Measurements from ENCODE around the gene NTMT1.

NTMT1 gene

GRCh38 chr9:129674229-129674628 lies 48.3 kb downstream of the NTMT1 start:
- no CpG with 5 or more reads among the region's 7 CpGs for WGBS (ENCODE audit: extremely low coverage, insufficient coverage, low lambda C conversion rate)
- H3K27ac ChIP-seq (ENCODE audit: low read depth, low read length): no peak overlapping the region
- no peaks in the 10 kb centered on the region for H3K27me3 ChIP-seq (ENCODE audit: insufficient read depth, low read length, poor library complexity)

DNA sequence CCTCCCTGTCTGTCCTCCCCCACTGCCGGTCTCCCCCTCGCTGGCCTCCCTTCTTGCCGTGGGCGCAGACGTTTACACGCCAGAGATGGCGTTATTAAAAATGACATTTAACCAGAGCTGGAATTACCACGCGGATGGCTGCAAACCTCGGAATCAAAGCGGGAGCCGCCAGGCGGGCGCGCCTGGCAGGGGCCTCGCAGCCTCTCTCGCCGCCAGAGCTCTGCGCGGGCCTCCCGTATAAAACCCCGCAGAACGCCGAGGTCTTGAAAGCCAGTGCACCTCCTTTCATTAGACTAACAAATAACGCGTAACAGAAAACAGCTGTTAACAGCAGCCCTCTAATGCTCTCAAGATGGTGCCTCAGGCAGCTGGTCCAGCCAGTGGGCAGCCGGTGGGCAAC lies 49.7 kb downstream of the NTMT1 start:
- no peak overlapping the region for H3K4ac ChIP-seq (ENCODE audit: low read depth, low read length)
- H2BK15ac ChIP-seq (replicated peaks; ENCODE audit: low read depth): no peak overlapping the region
- no peaks in the 10 kb centered on the region for H3K36me3 ChIP-seq (ENCODE audit: control insufficient read depth, insufficient read depth, low read length)
- H3K4me1 ChIP-seq (ENCODE audit: control insufficient read depth, low read depth, low read length): no peaks in the 10 kb centered on the region
- no peak overlapping the region for H3K23ac ChIP-seq (ENCODE audit: low read length)
- no peak overlapping the region for H2BK5ac ChIP-seq (ENCODE audit: low read length)
- WGBS (ENCODE audit: extremely low coverage, insufficient coverage, low lambda C conversion rate): no CpG with 5 or more reads among the region's 27 CpGs
- H4K5ac ChIP-seq (ENCODE audit: low read length): no peak overlapping the region
- no peak for DNase-seq
- no peak overlapping the region for H4K8ac ChIP-seq (ENCODE audit: low read depth, low read length)
- H2BK120ac ChIP-seq (ENCODE audit: low read depth, low read length): no peak overlapping the region
- no peak overlapping the region for H3K4me2 ChIP-seq (ENCODE audit: low read length)
- no peaks in the 10 kb centered on the region for H3K79me1 ChIP-seq (ENCODE audit: low read length)
- no peak overlapping the region for H3K9ac ChIP-seq (ENCODE audit: low read length)
- no peak overlapping the region for H3K27ac ChIP-seq (ENCODE audit: low read depth, low read length)
- H3K4me3 ChIP-seq (ENCODE audit: low read length): no peak overlapping the region
- H3K56ac ChIP-seq (ENCODE audit: low read length): no peak overlapping the region
- H3K18ac ChIP-seq (ENCODE audit: low read length): no peak overlapping the region
- H3K79me2 ChIP-seq (ENCODE audit: control insufficient read depth, insufficient read depth, low read length): no peaks in the 10 kb centered on the region
- no peaks in the 10 kb centered on the region for H3K27me3 ChIP-seq (ENCODE audit: insufficient read depth, low read length, poor library complexity)
- no peak overlapping the region for H2AK5ac ChIP-seq (ENCODE audit: low read length)

More at GRCh38 chr9:129674229-129674628, 48.3 kb downstream of the NTMT1 start:
- peaks cover 2% of the 10 kb centered on the region for H3K4me1 ChIP-seq (ENCODE audit: control insufficient read depth, low read depth, low read length)
- H2BK5ac ChIP-seq (ENCODE audit: low read length): no peak overlapping the region
- H3K36me3 ChIP-seq (ENCODE audit: control insufficient read depth, insufficient read depth, low read length): no peaks in the 10 kb centered on the region
- no peaks in the 10 kb centered on the region for H3K79me2 ChIP-seq (ENCODE audit: control insufficient read depth, insufficient read depth, low read length)
- H4K8ac ChIP-seq (ENCODE audit: low read depth, low read length): no peak overlapping the region
- no peak overlapping the region for H2BK120ac ChIP-seq (ENCODE audit: low read depth, low read length)
- H3K4ac ChIP-seq (ENCODE audit: low read depth, low read length): no peak overlapping the region
- no peak overlapping the region for H2AK5ac ChIP-seq (ENCODE audit: low read length)
- no peak overlapping the region for H2BK15ac ChIP-seq (replicated peaks; ENCODE audit: low read depth)
- H3K4me3 ChIP-seq (ENCODE audit: low read length): no peak overlapping the region
- no peaks in the 10 kb centered on the region for H3K79me1 ChIP-seq (ENCODE audit: low read length)
- no peak overlapping the region for H4K5ac ChIP-seq (ENCODE audit: low read length)
- no peak overlapping the region for H3K4me2 ChIP-seq (ENCODE audit: low read length)
- H3K56ac ChIP-seq (ENCODE audit: low read length): no peak overlapping the region
- DNase-seq: no peak
- H3K23ac ChIP-seq (ENCODE audit: low read length): no peak overlapping the region
- H3K18ac ChIP-seq (ENCODE audit: low read length): no peak overlapping the region
- no peak overlapping the region for H3K9ac ChIP-seq (ENCODE audit: low read length)

DNA sequence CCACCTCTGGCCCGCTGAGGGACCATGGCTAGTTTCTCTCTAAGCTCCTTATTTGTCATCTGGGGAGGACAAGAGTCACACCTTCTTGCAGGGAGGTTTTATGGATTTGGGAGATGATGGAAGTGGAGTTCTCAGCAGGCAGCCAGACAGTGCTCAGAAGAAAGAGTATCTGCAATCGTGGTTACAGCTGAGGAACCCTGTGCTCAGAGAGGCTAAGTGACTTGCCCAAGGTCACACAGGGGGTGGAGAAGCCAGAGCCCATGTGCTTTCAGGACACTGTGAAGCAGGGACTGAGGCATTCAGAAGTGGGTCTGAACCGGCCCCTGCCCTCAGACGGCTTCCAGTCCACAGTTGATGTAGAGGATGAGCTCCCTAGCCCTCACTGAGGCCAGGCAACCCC lies 50.3 kb downstream of the NTMT1 start:
- H3K9ac ChIP-seq (ENCODE audit: low read length): no peak overlapping the region
- no peak overlapping the region for H3K4ac ChIP-seq (ENCODE audit: low read depth, low read length)
- H3K36me3 ChIP-seq (ENCODE audit: control insufficient read depth, insufficient read depth, low read length): no peaks in the 10 kb centered on the region
- no peak overlapping the region for H3K4me3 ChIP-seq (ENCODE audit: low read length)
- DNase-seq: no peak
- no peak overlapping the region for H2AK5ac ChIP-seq (ENCODE audit: low read length)
- H3K79me1 ChIP-seq (ENCODE audit: low read length): no peaks in the 10 kb centered on the region
- H2BK5ac ChIP-seq (ENCODE audit: low read length): no peak overlapping the region
- H3K27me3 ChIP-seq (ENCODE audit: insufficient read depth, low read length, poor library complexity): no peaks in the 10 kb centered on the region
- H3K18ac ChIP-seq (ENCODE audit: low read length): no peak overlapping the region
- H2BK15ac ChIP-seq (replicated peaks; ENCODE audit: low read depth): no peak overlapping the region
- no peak overlapping the region for H3K56ac ChIP-seq (ENCODE audit: low read length)
- H3K27ac ChIP-seq (ENCODE audit: low read depth, low read length): no peak overlapping the region
- no CpG with 5 or more reads among the region's 4 CpGs for WGBS (ENCODE audit: extremely low coverage, insufficient coverage, low lambda C conversion rate)
- no peak overlapping the region for H4K8ac ChIP-seq (ENCODE audit: low read depth, low read length)
- no peaks in the 10 kb centered on the region for H3K4me1 ChIP-seq (ENCODE audit: control insufficient read depth, low read depth, low read length)
- H3K79me2 ChIP-seq (ENCODE audit: control insufficient read depth, insufficient read depth, low read length): no peaks in the 10 kb centered on the region
- H3K23ac ChIP-seq (ENCODE audit: low read length): no peak overlapping the region
- H4K5ac ChIP-seq (ENCODE audit: low read length): no peak overlapping the region
- no peak overlapping the region for H2BK120ac ChIP-seq (ENCODE audit: low read depth, low read length)
- H3K4me2 ChIP-seq (ENCODE audit: low read length): no peak overlapping the region

GRCh38 chr9:129676975-129677374 lies 51.0 kb downstream of the NTMT1 start:
- no peak overlapping the region for H3K18ac ChIP-seq (ENCODE audit: low read length)
- no peak overlapping the region for H3K4me3 ChIP-seq (ENCODE audit: low read length)
- no peaks in the 10 kb centered on the region for H3K27me3 ChIP-seq (ENCODE audit: insufficient read depth, low read length, poor library complexity)
- H3K4ac ChIP-seq (ENCODE audit: low read depth, low read length): no peak overlapping the region
- H3K9ac ChIP-seq (ENCODE audit: low read length): no peak overlapping the region
- no peak for DNase-seq
- H3K79me1 ChIP-seq (ENCODE audit: low read length): no peaks in the 10 kb centered on the region
- H2BK5ac ChIP-seq (ENCODE audit: low read length): no peak overlapping the region
- no peak overlapping the region for H4K5ac ChIP-seq (ENCODE audit: low read length)
- no peak overlapping the region for H4K8ac ChIP-seq (ENCODE audit: low read depth, low read length)
- H2BK120ac ChIP-seq (ENCODE audit: low read depth, low read length): no peak overlapping the region
- H3K56ac ChIP-seq (ENCODE audit: low read length): no peak overlapping the region
- H2BK15ac ChIP-seq (replicated peaks; ENCODE audit: low read depth): no peak overlapping the region
- H3K4me1 ChIP-seq (ENCODE audit: control insufficient read depth, low read depth, low read length): no peaks in the 10 kb centered on the region
- no peak overlapping the region for H3K27ac ChIP-seq (ENCODE audit: low read depth, low read length)
- no peak overlapping the region for H2AK5ac ChIP-seq (ENCODE audit: low read length)
- H3K23ac ChIP-seq (ENCODE audit: low read length): no peak overlapping the region
- H3K79me2 ChIP-seq (ENCODE audit: control insufficient read depth, insufficient read depth, low read length): no peaks in the 10 kb centered on the region
- H3K36me3 ChIP-seq (ENCODE audit: control insufficient read depth, insufficient read depth, low read length): no peaks in the 10 kb centered on the region
- WGBS (ENCODE audit: extremely low coverage, insufficient coverage, low lambda C conversion rate): no CpG with 5 or more reads among the region's 12 CpGs
- no peak overlapping the region for H3K4me2 ChIP-seq (ENCODE audit: low read length)

- Histone ChIP-seq H2AK5ac (ENCODE audit: low read length) (no peak overlapping the region), H2BK120ac (ENCODE audit: low read depth, low read length) (no peak overlapping the region), H4K5ac (ENCODE audit: low read length) (no peak overlapping the region), H3K4ac (ENCODE audit: low read depth, low read length) (no peak overlapping the region), H3K4me2 (ENCODE audit: low read length) (no peak overlapping the region), H3K23ac (ENCODE audit: low read length) (no peak overlapping the region), H3K4me1 (ENCODE audit: control insufficient read depth, low read depth, low read length) (no peaks in the 10 kb centered on the region), H3K56ac (ENCODE audit: low read length) (no peak overlapping the region), H4K8ac (ENCODE audit: low read depth, low read length) (no peak overlapping the region), H3K4me3 (ENCODE audit: low read length) (no peak overlapping the region), H3K9ac (ENCODE audit: low read length) (no peak overlapping the region), H2BK5ac (ENCODE audit: low read length) (no peak overlapping the region), H3K79me1 (ENCODE audit: low read length) (no peaks in the 10 kb centered on the region), H3K36me3 (ENCODE audit: control insufficient read depth, insufficient read depth, low read length) (no peaks in the 10 kb centered on the region), H3K27ac (ENCODE audit: low read depth, low read length) (no peak overlapping the region), H3K79me2 (ENCODE audit: control insufficient read depth, insufficient read depth, low read length) (no peaks in the 10 kb centered on the region), H3K18ac (ENCODE audit: low read length) (no peak overlapping the region), H2BK15ac (replicated peaks; ENCODE audit: low read depth) (no peak overlapping the region), H3K27me3 (ENCODE audit: insufficient read depth, low read length, poor library complexity) (no peaks in the 10 kb centered on the region)
- DNase-seq: no peak
- WGBS (ENCODE audit: extremely low coverage, insufficient coverage, low lambda C conversion rate): no CpG with 5 or more reads among the region's 9 CpGs
Observed at GRCh38 chr9:129677456-129677855, 51.5 kb downstream of the NTMT1 start.

- Histone ChIP-seq H3K36me3 (ENCODE audit: control insufficient read depth, insufficient read depth, low read length) (no peaks in the 10 kb centered on the region), H2BK5ac (ENCODE audit: low read length) (no peak overlapping the region), H3K79me2 (ENCODE audit: control insufficient read depth, insufficient read depth, low read length) (no peaks in the 10 kb centered on the region), H3K27me3 (ENCODE audit: insufficient read depth, low read length, poor library complexity) (no peaks in the 10 kb centered on the region), H2BK15ac (replicated peaks; ENCODE audit: low read depth) (no peak overlapping the region), H3K56ac (ENCODE audit: low read length) (no peak overlapping the region), H3K9ac (ENCODE audit: low read length) (no peak overlapping the region), H3K79me1 (ENCODE audit: low read length) (no peaks in the 10 kb centered on the region), H3K18ac (ENCODE audit: low read length) (no peak overlapping the region), H3K4me3 (ENCODE audit: low read length) (no peak overlapping the region), H3K23ac (ENCODE audit: low read length) (no peak overlapping the region), H4K8ac (ENCODE audit: low read depth, low read length) (no peak overlapping the region), H3K27ac (ENCODE audit: low read depth, low read length) (no peak overlapping the region), H2BK120ac (ENCODE audit: low read depth, low read length) (no peak overlapping the region), H4K5ac (ENCODE audit: low read length) (no peak overlapping the region), H3K4me2 (ENCODE audit: low read length) (no peak overlapping the region), H3K4me1 (ENCODE audit: control insufficient read depth, low read depth, low read length) (no peaks in the 10 kb centered on the region), H2AK5ac (ENCODE audit: low read length) (no peak overlapping the region), H3K4ac (ENCODE audit: low read depth, low read length) (no peak overlapping the region)
- no peak for DNase-seq
- WGBS (ENCODE audit: extremely low coverage, insufficient coverage, low lambda C conversion rate): no CpG with 5 or more reads among the region's 9 CpGs
Observed at GRCh38 chr9:129678844-129679243, 52.9 kb downstream of the NTMT1 start.

Data from mesendoderm (in vitro differentiated cells).